K562 (cell line): ENCODE data around the gene FBXW9. TPM values are rescaled to one million over a fixed set of nuclear protein-coding genes. Genes with fewer than 3 reads are reported as not detected.

Experiments used
- CHD2 ChIP-seq: IDR thresholded peaks from 2 replicates; pipeline ENCODE4 v1.6.1; 2011; ENCODE audit warnings: low read depth, low read length
- HDAC8 ChIP-seq: fragments of 450-650 bp; IDR thresholded peaks from 2 replicates; pipeline ENCODE4 v1.6.1; 2016; ENCODE audit warnings: mild to moderate bottlenecking, missing genetic modification characterization, moderate library complexity, missing compliant biosample characterization
- PHF8 ChIP-seq: fragments of 200-600 bp; sonication (generic); IDR thresholded peaks from 2 replicates; pipeline ENCODE4 v1.6.1; 2012; ENCODE audit warnings: mixed run types, mild to moderate bottlenecking, inconsistent platforms, low read length, moderate library complexity, borderline replicate concordance
- RBM22 ChIP-seq: fragments of 200-400 bp; formaldehyde crosslinking; IDR thresholded peaks from 2 replicates; pipeline ENCODE4 v1.6.1; 2018; ENCODE audit warnings: low read length, low read depth; ENCODE audit not compliant: poor library complexity, severe bottlenecking
- TBL1XR1 ChIP-seq, 2 experiments: IDR thresholded peaks; 2 replicates each; pipeline ENCODE4 v1.6.1; 2012; ENCODE audit warnings: improper control_type of control experiment in 2 of 2, low read length in 2 of 2, mild to moderate bottlenecking in 1 of 2
- ZC3H8 ChIP-seq: fragments of 450-650 bp; IDR thresholded peaks from 2 replicates; pipeline ENCODE4 v1.6.1; 2017
- ZNF274 ChIP-seq: IDR thresholded peaks from 2 replicates; pipeline ENCODE4 v1.6.1; 2011; ENCODE audit warnings: low read depth, mild to moderate bottlenecking, low read length, moderate library complexity, borderline replicate concordance
- polyA plus RNA-seq, 8 experiments: library from polyadenylated mRNA; depleted of rRNA in 4 of 8; stranded (reverse) in 5 of 8; unstranded in 3 of 8; fragments of >200 nt; fragmentation: Nextera tagmentation in 2 of 8; fragmentation: Illumina TruSeq in 1 of 8; extraction: Ambion mirVana in 2 of 8; extraction: Trizol in 1 of 8; gene quantifications; 2 replicates each; pipeline versions ENCODE4 v1.2.1 to v1.2.3, GENCODE V29; 2011 to 2014; ENCODE audit warnings: inconsistent platforms in 1 of 8, missing spikeins in 1 of 8
- total RNA-seq, 7 experiments: library from RNA; depleted of rRNA in 6 of 7; stranded (reverse); fragments of >200 nt in 6 of 7; fragmentation: Illumina TruSeq in 2 of 7; extraction: Trizol in 2 of 7; gene quantifications; 2 replicates each; pipeline versions ENCODE4 v1.2.1 to v1.2.3, GENCODE V29; 2011 to 2021; ENCODE audit warnings: low replicate concordance in 1 of 7
- TF ChIP-seq, protein P1 (sequence below): fragments of 450-650 bp; formaldehyde crosslinking; IDR thresholded peaks from 2 replicates; pipeline ENCODE4 v1.4.0; 2020; ENCODE audit warnings: mild to moderate bottlenecking
- TF ChIP-seq, protein P2 (sequence below): fragments of 450-650 bp; formaldehyde crosslinking; IDR thresholded peaks from 2 replicates; pipeline ENCODE4 v1.4.0; 2020; ENCODE audit warnings: mild to moderate bottlenecking, moderate library complexity
- TF ChIP-seq, protein P3 (sequence below): fragments of 450-650 bp; IDR thresholded peaks from 2 replicates; pipeline ENCODE4 v1.6.1; 2016; ENCODE audit warnings: antibody characterized with exemption
- TF ChIP-seq, protein P4 (sequence below): fragments of 250-450 bp; sonication (Bioruptor Pico); IDR thresholded peaks from 2 replicates; pipeline ENCODE4 v1.8.0; 2021; ENCODE audit warnings: moderate library complexity, mild to moderate bottlenecking, inconsistent platforms
- TF ChIP-seq, protein P5 (sequence below): sonication (generic); formaldehyde crosslinking; IDR thresholded peaks from 2 replicates; pipeline ENCODE4 v1.8.0; 2022; ENCODE audit warnings: mild to moderate bottlenecking, missing genetic modification reagents
- TF ChIP-seq, protein P6 (sequence below): fragments of 450-650 bp; IDR thresholded peaks from 2 replicates; pipeline ENCODE4 v1.6.1; 2016; ENCODE audit warnings: low read depth, mild to moderate bottlenecking, moderate library complexity
- TF ChIP-seq, protein P7 (sequence below): fragments of 250-450 bp; sonication (Bioruptor Pico); IDR thresholded peaks from 2 replicates; pipeline ENCODE4 v1.9.0; 2021; ENCODE audit warnings: mild to moderate bottlenecking, inconsistent platforms

The FBXW9 gene
- total and polyA plus RNA-seq, 9 of the 15 experiments (the other 6 are each of a cell fraction or from before 2014, with no cell fraction given) = 0.23 to 21.7 (median 6.2) TPM

DNA sequence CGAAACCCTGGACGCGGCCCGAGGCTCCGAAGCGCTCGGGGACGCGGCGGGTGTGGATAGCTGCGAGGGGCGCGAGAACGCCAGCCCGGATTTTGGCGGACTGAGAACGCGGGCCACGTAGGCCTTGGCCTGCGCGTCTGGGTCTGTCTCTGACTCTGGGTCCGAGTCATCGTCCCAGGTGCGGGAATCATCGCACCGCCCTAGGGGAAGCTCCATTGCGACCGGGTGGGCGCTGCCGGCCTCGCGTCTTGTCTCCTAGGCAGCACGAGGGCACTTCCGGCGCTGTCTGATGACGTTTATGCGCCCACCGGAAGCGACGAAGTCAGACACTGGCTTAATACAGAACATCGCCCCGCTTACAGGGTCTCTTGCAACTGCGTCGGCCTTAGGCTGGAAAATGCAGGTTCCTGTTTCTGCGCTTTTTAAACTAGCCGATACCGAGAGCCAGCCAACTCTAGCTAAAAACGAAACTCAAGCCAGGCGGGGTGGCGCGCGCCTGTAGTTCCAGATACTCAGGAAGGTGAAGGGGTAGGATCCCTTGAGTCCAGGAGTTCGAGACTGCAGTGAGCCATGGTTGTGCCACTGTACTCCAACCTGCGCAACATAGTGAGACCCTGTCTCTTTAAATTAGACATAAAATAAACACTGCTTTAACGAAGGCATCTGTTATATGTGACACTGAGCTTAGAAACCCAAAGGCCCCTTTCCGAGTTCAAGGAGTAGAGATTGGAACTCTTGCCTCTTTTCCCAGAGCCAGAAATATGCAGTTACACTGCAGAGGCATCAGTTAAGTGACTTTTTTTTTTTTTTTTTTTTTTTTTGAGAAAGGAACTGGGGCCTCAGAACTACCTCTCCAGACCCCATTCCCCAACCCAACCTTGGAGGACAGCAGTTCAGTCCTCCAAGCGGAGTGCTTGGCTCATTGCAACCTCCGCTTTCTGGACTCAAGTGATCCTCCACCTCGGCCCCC lies at the start of gene FBXW9 (continued):
- TF ChIP-seq, protein P1, sequence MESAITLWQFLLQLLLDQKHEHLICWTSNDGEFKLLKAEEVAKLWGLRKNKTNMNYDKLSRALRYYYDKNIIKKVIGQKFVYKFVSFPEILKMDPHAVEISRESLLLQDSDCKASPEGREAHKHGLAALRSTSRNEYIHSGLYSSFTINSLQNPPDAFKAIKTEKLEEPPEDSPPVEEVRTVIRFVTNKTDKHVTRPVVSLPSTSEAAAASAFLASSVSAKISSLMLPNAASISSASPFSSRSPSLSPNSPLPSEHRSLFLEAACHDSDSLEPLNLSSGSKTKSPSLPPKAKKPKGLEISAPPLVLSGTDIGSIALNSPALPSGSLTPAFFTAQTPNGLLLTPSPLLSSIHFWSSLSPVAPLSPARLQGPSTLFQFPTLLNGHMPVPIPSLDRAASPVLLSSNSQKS = no peak
- TF ChIP-seq ZNF274 (no peak), RBM22 (no peak), CHD2 (no peak), PHF8 (peak; percentile 73), ZC3H8 (no peak), TBL1XR1 (IDR thresholded peaks at IDR 0.05; ENCODE audit: low read length in 2 of 2) (peak in 1 of 2 experiments; percentile 55; a peak in 1 of 4 replicates), HDAC8 (tag) (no peak)
- TF ChIP-seq, protein P2, sequence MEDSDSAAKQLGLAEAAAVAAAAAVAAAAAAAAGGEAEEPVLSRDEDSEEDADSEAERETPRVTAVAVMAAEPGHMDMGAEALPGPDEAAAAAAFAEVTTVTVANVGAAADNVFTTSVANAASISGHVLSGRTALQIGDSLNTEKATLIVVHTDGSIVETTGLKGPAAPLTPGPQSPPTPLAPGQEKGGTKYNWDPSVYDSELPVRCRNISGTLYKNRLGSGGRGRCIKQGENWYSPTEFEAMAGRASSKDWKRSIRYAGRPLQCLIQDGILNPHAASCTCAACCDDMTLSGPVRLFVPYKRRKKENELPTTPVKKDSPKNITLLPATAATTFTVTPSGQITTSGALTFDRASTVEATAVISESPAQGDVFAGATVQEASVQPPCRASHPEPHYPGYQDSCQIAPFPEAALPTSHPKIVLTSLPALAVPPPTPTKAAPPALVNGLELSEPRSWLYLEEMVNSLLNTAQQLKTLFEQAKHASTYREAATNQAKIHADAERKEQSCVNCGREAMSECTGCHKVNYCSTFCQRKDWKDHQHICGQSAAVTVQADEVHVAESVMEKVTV (CRISPR knock-in tag) = no peak
- TF ChIP-seq, protein P3, sequence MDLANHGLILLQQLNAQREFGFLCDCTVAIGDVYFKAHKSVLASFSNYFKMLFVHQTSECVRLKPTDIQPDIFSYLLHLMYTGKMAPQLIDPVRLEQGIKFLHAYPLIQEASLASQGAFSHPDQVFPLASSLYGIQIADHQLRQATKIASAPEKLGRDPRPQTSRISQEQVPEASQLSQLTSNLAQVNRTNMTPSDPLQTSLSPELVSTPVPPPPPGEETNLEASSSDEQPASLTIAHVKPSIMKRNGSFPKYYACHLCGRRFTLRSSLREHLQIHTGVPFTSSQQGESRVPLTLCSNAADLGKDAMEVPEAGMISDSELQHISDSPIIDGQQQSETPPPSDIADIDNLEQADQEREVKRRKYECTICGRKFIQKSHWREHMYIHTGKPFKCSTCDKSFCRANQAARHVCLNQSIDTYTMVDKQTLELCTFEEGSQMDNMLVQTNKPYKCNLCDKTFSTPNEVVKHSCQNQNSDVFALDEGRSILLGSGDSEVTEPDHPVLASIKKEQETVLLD = no peak
- TF ChIP-seq, protein P4, sequence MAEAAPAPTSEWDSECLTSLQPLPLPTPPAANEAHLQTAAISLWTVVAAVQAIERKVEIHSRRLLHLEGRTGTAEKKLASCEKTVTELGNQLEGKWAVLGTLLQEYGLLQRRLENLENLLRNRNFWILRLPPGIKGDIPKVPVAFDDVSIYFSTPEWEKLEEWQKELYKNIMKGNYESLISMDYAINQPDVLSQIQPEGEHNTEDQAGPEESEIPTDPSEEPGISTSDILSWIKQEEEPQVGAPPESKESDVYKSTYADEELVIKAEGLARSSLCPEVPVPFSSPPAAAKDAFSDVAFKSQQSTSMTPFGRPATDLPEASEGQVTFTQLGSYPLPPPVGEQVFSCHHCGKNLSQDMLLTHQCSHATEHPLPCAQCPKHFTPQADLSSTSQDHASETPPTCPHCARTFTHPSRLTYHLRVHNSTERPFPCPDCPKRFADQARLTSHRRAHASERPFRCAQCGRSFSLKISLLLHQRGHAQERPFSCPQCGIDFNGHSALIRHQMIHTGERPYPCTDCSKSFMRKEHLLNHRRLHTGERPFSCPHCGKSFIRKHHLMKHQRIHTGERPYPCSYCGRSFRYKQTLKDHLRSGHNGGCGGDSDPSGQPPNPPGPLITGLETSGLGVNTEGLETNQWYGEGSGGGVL = no peak
- TF ChIP-seq, protein P5, sequence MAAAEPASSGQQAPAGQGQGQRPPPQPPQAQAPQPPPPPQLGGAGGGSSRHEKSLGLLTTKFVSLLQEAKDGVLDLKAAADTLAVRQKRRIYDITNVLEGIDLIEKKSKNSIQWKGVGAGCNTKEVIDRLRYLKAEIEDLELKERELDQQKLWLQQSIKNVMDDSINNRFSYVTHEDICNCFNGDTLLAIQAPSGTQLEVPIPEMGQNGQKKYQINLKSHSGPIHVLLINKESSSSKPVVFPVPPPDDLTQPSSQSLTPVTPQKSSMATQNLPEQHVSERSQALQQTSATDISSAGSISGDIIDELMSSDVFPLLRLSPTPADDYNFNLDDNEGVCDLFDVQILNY = peak; percentile 77; the same call in 1 of the 2 replicates
- TF ChIP-seq, protein P6, sequence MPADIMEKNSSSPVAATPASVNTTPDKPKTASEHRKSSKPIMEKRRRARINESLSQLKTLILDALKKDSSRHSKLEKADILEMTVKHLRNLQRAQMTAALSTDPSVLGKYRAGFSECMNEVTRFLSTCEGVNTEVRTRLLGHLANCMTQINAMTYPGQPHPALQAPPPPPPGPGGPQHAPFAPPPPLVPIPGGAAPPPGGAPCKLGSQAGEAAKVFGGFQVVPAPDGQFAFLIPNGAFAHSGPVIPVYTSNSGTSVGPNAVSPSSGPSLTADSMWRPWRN = no peak
- TF ChIP-seq, protein P7, sequence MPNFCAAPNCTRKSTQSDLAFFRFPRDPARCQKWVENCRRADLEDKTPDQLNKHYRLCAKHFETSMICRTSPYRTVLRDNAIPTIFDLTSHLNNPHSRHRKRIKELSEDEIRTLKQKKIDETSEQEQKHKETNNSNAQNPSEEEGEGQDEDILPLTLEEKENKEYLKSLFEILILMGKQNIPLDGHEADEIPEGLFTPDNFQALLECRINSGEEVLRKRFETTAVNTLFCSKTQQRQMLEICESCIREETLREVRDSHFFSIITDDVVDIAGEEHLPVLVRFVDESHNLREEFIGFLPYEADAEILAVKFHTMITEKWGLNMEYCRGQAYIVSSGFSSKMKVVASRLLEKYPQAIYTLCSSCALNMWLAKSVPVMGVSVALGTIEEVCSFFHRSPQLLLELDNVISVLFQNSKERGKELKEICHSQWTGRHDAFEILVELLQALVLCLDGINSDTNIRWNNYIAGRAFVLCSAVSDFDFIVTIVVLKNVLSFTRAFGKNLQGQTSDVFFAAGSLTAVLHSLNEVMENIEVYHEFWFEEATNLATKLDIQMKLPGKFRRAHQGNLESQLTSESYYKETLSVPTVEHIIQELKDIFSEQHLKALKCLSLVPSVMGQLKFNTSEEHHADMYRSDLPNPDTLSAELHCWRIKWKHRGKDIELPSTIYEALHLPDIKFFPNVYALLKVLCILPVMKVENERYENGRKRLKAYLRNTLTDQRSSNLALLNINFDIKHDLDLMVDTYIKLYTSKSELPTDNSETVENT = no peak
